HG02571 (cell line): ENCODE data around the gene UBE3A.
"Not testable (repeated sequence)": the region's sequence is repeated elsewhere in the genome, so short reads cannot be mapped to it uniquely, and the experiment has no call there.

Experiments
- ATAC-seq: cut with Tn5 transposase; IDR thresholded peaks from one replicate; pipeline ENCODE4 v1.9.1; 2021; ENCODE audit warnings: mild to moderate bottlenecking, moderate library complexity; ENCODE audit not compliant: unreplicated experiment

Gene UBE3A

DNA sequence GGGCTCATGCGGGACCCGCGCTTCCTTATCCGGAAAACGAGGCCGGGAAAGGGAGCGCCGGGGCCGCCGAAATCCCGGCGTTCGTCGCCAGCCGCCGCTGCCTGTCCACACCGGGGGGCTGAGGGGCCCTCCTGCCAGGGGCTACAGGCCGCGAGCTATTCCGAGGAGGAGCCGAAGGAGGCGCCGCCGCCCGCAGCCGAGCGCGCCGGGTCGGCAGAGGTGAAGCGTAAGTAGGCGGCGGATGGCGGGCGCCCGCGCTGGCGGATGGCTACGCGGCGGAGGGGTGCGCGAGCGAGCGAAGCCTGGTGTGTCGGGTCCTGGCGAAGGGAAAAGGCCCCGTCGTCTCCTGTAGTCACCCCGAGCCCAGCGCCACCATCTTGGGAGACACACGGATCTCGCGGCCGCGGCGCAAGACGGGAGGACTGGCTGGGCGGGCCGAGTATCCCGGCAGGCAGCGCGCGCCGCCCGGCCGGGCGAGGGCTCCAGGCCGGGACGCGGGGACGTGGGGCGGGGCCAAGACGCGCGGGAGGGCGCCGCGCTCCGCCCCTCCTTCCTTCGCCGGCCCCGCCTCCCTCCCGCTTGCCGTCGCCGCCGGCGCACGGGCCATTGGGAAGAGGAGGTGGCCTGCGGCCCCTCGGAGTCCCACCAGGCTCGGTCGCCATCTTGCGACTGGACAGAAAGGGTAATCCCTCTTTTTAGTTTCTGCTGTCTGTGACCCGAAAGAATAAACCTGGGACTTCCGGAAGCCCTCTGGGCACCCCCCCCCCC lies at the start of gene UBE3A:
Gene UBE3A, minus strand, starts transcription at position 424 of the 768 bp plus-strand sequence. CDS start 29,917 bp downstream, outside the sequence.
- ATAC-seq = peak; percentile 89

GRCh38 chr15:25487226-25487884 lies 48.5 kb upstream of the UBE3A start:
- ATAC-seq = no peak

DNA sequence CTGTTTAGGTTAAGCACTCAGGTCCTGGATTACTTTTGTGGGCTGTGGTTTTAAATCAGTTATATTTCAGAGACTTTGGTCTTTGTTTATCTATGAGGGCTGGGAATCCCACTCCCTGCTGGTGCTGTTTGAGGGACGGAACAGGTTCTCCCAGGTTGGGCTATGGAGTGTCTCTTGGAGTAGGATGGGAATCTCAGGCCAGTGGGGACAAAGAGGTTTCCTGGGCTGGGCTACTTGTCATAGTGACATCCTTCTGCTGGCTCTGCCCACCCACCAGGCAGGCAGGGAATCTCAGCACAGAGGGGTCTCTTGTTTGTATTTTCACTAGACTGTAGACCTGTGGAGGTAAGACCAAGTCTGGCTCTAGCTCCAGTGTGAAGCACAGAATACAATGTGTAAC lies 47.2 kb upstream of the UBE3A start:
- ATAC-seq = no peak

DNA sequence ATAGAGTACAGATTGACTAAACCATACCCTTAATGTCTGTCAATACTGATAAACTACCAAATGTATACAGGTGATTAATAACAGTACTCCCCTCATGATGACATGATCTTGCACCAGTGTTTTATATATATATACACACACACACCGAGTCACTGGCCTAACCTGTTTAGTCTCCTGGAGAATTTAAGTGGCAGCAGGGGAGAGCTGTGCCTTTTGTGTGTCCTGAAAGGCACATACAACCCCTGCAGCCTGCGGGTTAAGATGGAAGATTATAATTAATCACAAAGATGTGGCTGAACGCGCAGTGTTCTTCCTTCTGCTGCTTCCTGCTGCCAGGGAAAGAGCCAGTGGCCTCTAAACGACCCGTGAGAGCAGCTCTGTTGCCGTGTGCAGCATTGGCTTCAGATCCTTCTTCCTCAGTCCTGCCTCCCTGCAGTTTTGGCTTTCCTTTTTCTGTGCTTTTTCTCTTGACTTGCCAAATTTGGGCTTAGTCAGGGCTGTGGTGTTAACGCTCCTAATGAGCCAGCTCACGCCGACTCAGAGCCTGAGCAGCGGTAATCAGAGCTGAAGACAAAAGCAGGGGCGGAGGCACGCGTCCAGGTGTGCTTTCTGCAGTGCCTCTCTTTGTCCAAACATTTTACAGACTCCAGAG lies 42.5 kb upstream of the UBE3A start:
- no peak for ATAC-seq

- ATAC-seq = no peak
Observed at GRCh38 chr15:25478313-25478712, 39.5 kb upstream of the UBE3A start.

- no peak for ATAC-seq
Observed at GRCh38 chr15:25477816-25478215, 39.0 kb upstream of the UBE3A start.

GRCh38 chr15:25474251-25474650 lies 35.4 kb upstream of the UBE3A start:
- ATAC-seq = no peak

DNA sequence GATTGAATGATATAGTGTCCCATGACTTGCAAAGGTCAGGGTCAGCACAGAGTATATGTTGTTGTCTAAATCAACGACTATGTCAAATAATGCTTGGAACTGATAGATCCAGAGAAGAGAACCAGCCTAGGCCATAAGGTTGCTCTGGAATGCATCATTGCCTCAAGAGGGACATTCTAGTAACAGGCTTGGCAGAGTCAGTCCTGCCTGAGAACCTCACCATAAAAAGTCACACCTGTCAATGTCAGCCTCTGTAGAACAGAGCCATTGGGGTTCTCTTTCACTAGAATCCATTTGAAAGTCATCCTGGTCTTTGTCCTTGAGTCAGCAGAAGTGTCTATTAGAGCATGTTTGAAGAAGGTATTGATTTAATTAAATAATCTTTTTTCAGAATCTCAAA lies 31.4 kb upstream of the UBE3A start:
- ATAC-seq = no peak

- no peak for ATAC-seq
Observed at GRCh38 chr15:25469377-25469776, 30.6 kb upstream of the UBE3A start.

DNA sequence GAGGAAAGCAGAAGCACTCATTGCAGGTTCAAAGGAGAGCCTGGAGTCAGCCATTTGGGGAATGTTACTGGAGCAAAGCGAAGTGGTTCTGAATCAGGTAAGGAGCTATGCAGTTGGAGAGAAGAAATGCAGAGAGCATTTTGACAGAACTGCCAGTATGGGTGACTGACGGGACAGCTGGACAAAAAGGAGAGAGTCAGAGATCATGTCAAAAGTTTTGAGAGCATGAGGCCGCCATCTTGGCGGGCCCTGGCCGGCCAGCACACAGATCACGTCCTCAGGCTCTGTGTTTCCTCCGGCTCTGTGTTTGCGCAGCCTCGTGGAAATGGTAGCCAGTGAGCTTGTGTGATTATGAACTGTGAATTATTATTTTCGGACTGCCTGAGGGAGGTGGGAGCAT lies 29.8 kb upstream of the UBE3A start:
- ATAC-seq = no peak

- ATAC-seq = no peak
Observed at GRCh38 chr15:25465835-25466234, 27.0 kb upstream of the UBE3A start.

- ATAC-seq = no peak
Observed at GRCh38 chr15:25464784-25465183, 26.0 kb upstream of the UBE3A start.

GRCh38 chr15:25464383-25464782 lies 25.6 kb upstream of the UBE3A start:
- no peak for ATAC-seq

DNA sequence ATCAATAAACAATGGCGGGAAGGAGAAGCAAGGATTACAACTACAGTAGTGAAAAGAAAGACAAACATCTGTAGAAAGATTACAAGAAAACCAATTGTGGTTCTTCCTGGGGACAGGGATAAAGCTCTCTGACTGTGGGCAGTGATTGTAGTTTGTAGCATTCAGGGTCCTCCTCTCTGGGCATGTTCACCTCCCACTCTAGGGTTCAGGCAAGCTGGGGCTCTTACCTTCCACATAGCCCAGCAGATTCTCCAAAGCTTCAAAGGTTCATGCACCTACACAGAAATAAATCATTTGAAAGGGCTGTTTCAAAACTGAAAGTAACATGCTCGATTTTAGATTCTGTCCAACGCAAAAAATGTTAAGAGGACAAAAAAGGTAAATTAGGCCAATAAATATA lies 17.4 kb upstream of the UBE3A start:
- ATAC-seq = no peak

- no peak for ATAC-seq
Observed at GRCh38 chr15:25455226-25455625, 16.4 kb upstream of the UBE3A start.

DNA sequence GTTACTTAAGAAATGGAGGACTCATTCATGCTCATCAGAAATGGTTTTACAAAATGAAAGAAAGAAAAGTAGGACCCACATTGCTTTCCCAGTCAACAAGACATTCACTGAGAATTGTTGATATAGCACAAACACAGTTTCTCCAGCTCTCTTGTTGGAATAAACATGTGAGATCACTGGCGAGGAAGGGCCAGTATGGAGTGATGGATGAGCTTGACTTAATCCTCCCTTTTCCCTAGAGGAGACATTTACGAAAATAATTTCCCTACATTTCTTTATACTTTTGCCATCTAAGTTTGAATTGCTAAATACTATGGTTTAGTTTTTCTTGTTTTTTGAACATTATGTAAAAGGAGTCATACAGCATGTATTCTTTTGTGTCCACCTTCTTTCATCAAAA lies 15.9 kb upstream of the UBE3A start:
- no peak for ATAC-seq

DNA sequence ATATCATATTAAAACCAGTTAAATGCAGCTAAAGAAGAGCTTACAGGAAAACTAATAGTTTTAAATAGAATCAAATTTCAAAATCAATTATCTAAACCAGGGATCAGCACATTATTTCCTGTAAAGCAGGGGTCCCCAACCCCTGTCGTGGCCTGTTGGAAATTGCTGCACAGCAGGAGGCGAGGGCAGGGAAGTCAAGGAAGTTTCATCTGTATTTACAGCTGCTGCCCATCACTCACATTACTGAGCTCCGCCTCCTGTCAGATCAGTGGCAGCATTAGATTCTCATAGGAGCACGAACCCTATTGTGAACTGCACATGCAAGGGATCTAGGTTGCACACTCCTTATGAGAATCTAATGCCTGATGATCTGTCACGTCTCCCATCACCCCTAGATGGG lies 14.4 kb upstream of the UBE3A start:
- not testable (repeated sequence) for ATAC-seq

GRCh38 chr15:25451501-25451900 lies 12.7 kb upstream of the UBE3A start:
- ATAC-seq = no peak

- ATAC-seq = no peak
Observed at GRCh38 chr15:25450163-25450562, 11.3 kb upstream of the UBE3A start.

- ATAC-seq = no peak
Observed at GRCh38 chr15:25446076-25446475, 7.3 kb upstream of the UBE3A start.

- ATAC-seq = no peak
Observed at GRCh38 chr15:25445412-25445811, 6.6 kb upstream of the UBE3A start.

GRCh38 chr15:25441111-25441510 lies 2.3 kb upstream of the UBE3A start:
- ATAC-seq = no peak
